GM08714 (cell line): ENCODE data around the gene CA14.
"Not testable (repeated sequence)": the region's sequence is repeated elsewhere in the genome, so short reads cannot be mapped to it uniquely, and the experiment has no call there.

Experiments
- H3K4me3 ChIP-seq: fragments of 200-500 bp; sonication (Bioruptor generic); 2 replicates; pipeline ENCODE4 v1.5.1; 2014; ENCODE audit warnings: mild to moderate bottlenecking, low read length, inconsistent platforms
- ZNF274 ChIP-seq: IDR thresholded peaks from 2 replicates; pipeline ENCODE4 v1.6.1; 2012; ENCODE audit warnings: mild to moderate bottlenecking, low read depth, low read length

The CA14 gene

GRCh38 chr1:150281758-150282557 lies 24.4 kb downstream of the CA14 start, which contains the start of gene CIART:
CIART (plus strand) TSS chr1:150282554; CDS start chr1:150283268, 714 bp downstream.
- H3K4me3 ChIP-seq: peak within 1 kb of the TSS; percentile 41; the same call in 1 of the 2 replicates
- TF ChIP-seq ZNF274: no peak

- no peak for TF ChIP-seq ZNF274
- H3K4me3 ChIP-seq: no peak overlapping the region; the same call in 1 of the 2 replicates
Observed at GRCh38 chr1:150282558-150282958, 25.0 kb downstream of the CA14 start.

- TF ChIP-seq ZNF274: no peak
- no peak overlapping the region for H3K4me3 ChIP-seq
Observed at GRCh38 chr1:150283260-150283659, 25.7 kb downstream of the CA14 start.

GRCh38 chr1:150288382-150288781 lies 30.8 kb downstream of the CA14 start:
- no peak overlapping the region for H3K4me3 ChIP-seq
- TF ChIP-seq ZNF274: no peak

GRCh38 chr1:150288822-150289221 lies 31.2 kb downstream of the CA14 start:
- TF ChIP-seq ZNF274: no peak
- no peak overlapping the region for H3K4me3 ChIP-seq

- H3K4me3 ChIP-seq: peak within 1 kb of the TSS; percentile 90
- TF ChIP-seq ZNF274: no peak
Observed at GRCh38 chr1:150293433-150294253, 36.1 kb downstream of the CA14 start, which contains the start of gene MRPS21. MRPS21 (plus strand) TSS chr1:150293861; CDS start chr1:150294367, 506 bp downstream.

- TF ChIP-seq ZNF274: no peak
- H3K4me3 ChIP-seq: no peak overlapping the region
Observed at GRCh38 chr1:150295476-150295875, 37.9 kb downstream of the CA14 start.

- no peak for TF ChIP-seq ZNF274
- H3K4me3 ChIP-seq: no peak overlapping the region
Observed at GRCh38 chr1:150299716-150300115, 42.1 kb downstream of the CA14 start.

GRCh38 chr1:150302338-150302737 lies 44.8 kb downstream of the CA14 start:
- H3K4me3 ChIP-seq: no peak overlapping the region
- TF ChIP-seq ZNF274: no peak

- no peak for TF ChIP-seq ZNF274
- no peak overlapping the region for H3K4me3 ChIP-seq
Observed at GRCh38 chr1:150302902-150303301, 45.3 kb downstream of the CA14 start.

GRCh38 chr1:150308585-150308984 lies 51.0 kb downstream of the CA14 start:
- not testable (repeated sequence) for H3K4me3 ChIP-seq

GRCh38 chr1:150309758-150310508 lies 52.4 kb downstream of the CA14 start:
- TF ChIP-seq ZNF274: no peak
- H3K4me3 ChIP-seq: no peak overlapping the region

GRCh38 chr1:150311762-150312161 lies 54.2 kb downstream of the CA14 start:
- TF ChIP-seq ZNF274: no peak
- H3K4me3 ChIP-seq: no peak overlapping the region
